Karpas-422 (cell line): ENCODE results near the gene PARP3. TPM values are rescaled to one million over a fixed set of nuclear protein-coding genes. Genes with fewer than 3 reads are reported as not detected.
A peak's percentile ranks its signal among the peaks of the same experiment; 100 is the strongest.

Source experiments
- DNase-seq: peaks from one replicate; pipeline ENCODE4 v3.0.0-alpha.2; 2015
- H2AFZ ChIP-seq: fragments of 200-600 bp; sonication (generic); 2 replicates; pipeline ENCODE4 v1.6.1; 2014; ENCODE audit warnings: antibody characterized with exemption, low read length, mixed read lengths
- H3K27ac ChIP-seq: fragments of 200-600 bp; sonication (generic); 2 replicates; pipeline ENCODE4 v1.5.1; 2014; ENCODE audit warnings: mild to moderate bottlenecking, low read length, moderate library complexity
- H3K27me3 ChIP-seq: fragments of 200-600 bp; sonication (generic); 2 replicates; pipeline ENCODE4 v1.6.1; 2014; ENCODE audit warnings: low read length, mixed read lengths
- H3K36me3 ChIP-seq: fragments of 200-600 bp; sonication (generic); 2 replicates; pipeline ENCODE4 v1.6.1; 2014; ENCODE audit warnings: low read length, mixed read lengths; ENCODE audit not compliant: insufficient read depth
- H3K4me1 ChIP-seq: fragments of 200-600 bp; sonication (generic); 2 replicates; pipeline ENCODE4 v1.6.1; 2014; ENCODE audit warnings: mild to moderate bottlenecking, low read length, mixed read lengths
- H3K4me2 ChIP-seq: fragments of 200-600 bp; sonication (generic); 2 replicates; pipeline ENCODE4 v1.6.1; 2014; ENCODE audit warnings: low read length, low read depth, mild to moderate bottlenecking; ENCODE audit not compliant: poor library complexity, severe bottlenecking
- H3K4me3 ChIP-seq: fragments of 200-600 bp; sonication (generic); 2 replicates; pipeline ENCODE4 v1.5.1; 2014; ENCODE audit warnings: mild to moderate bottlenecking, antibody characterized with exemption, low read length, mixed read lengths
- H3K79me2 ChIP-seq: fragments of 200-600 bp; sonication (generic); 2 replicates; pipeline ENCODE4 v1.6.1; 2014; ENCODE audit warnings: mild to moderate bottlenecking, low read length, mixed read lengths
- H3K9ac ChIP-seq: fragments of 200-600 bp; sonication (generic); 2 replicates; pipeline ENCODE4 v1.6.0; 2014; ENCODE audit warnings: low read length
- H3K9me2 ChIP-seq: fragments of 200-600 bp; sonication (generic), shearing (Covaris generic); replicated peaks from 2 replicates; pipeline ENCODE4 v1.6.0; 2014; ENCODE audit warnings: mild to moderate bottlenecking, low read length, moderate library complexity; ENCODE audit not compliant: insufficient read depth
- H3K9me3 ChIP-seq: fragments of 300-700, 200-600 bp; sonication (generic); 2 replicates; pipeline ENCODE4 v1.6.1; 2014; ENCODE audit warnings: low read length, mixed read lengths
- H4K20me1 ChIP-seq: fragments of 200-600 bp; sonication (generic); 2 replicates; pipeline ENCODE4 v1.6.1; 2014; ENCODE audit warnings: mild to moderate bottlenecking, antibody characterized with exemption, low read length, low read depth; ENCODE audit not compliant: insufficient read depth
- total RNA-seq: library from RNA; depleted of rRNA; stranded (reverse); fragments of >200 nt; shearing (Covaris generic); gene quantifications from 2 replicates; pipeline ENCODE4 v1.2.3, GENCODE V29; 2014; ENCODE audit warnings: low replicate concordance

The PARP3 gene
- total RNA-seq, 1 experiment from 2014 or later: 29.1 TPM

DNA sequence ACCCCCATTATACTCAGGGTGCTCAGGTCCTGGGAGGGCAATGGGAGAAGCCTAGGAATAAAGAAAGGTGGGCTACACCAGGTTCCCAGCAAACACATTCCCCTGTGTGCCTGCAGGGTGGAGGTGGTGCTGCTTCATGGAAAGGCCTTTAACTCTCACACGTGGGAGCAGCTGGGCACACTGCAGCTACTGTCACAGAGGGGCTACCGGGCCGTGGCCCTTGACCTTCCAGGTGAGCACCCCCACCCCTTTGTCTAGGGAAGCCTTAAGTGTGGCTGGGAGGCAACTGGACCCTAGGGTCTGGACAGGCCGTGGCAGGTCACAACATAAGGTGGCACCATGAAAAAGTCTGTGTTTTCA is 36.0 kb downstream of the PARP3 start:
- Histone ChIP-seq H4K20me1 (no peaks in the 10 kb centered on the region), H3K4me1 (peaks cover 37% of the 10 kb centered on the region), H3K9ac (no peak overlapping the region)

DNA sequence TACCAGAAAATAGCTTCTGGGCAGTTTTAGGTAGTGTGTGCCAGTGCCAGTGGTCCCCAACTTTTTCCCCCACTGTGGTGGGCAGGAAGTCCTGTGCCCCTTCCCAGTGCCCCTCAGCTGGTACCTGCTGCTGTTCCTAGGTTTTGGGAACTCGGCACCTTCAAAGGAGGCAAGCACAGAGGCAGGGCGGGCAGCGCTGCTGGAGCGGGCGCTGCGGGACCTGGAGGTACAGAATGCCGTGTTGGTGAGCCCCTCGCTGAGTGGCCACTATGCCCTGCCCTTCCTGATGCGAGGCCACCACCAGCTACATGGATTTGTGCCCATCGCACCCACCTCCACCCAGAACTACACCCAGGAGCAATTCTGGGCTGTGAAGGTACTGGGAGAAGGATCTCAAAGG is 38.1 kb downstream of the PARP3 start:
- no peak for DNase-seq
- Histone ChIP-seq H3K9me3 (no peaks in the 10 kb centered on the region), H3K27me3 (no peaks in the 10 kb centered on the region), H2AFZ (no peak overlapping the region), H3K9me2 (no peaks in the 10 kb centered on the region), H3K36me3 (no peaks in the 10 kb centered on the region), H3K79me2 (peaks cover 44% of the 10 kb centered on the region), H3K27ac (no peak overlapping the region), H3K4me3 (no peak overlapping the region), H4K20me1 (no peaks in the 10 kb centered on the region), H3K9ac (no peak overlapping the region), H3K4me1 (peaks cover 47% of the 10 kb centered on the region), H3K4me2 (no peak overlapping the region)

More for the DNA sequence above, 36.0 kb downstream of the PARP3 start:
- H3K27me3 ChIP-seq: no peaks in the 10 kb centered on the region
- peaks cover 50% of the 10 kb centered on the region for H3K79me2 ChIP-seq
- no peak overlapping the region for H3K4me2 ChIP-seq
- no peaks in the 10 kb centered on the region for H3K9me3 ChIP-seq
- H2AFZ ChIP-seq: no peak overlapping the region
- no peak for DNase-seq
- H3K4me3 ChIP-seq: no peak overlapping the region
- no peaks in the 10 kb centered on the region for H3K36me3 ChIP-seq
- no peaks in the 10 kb centered on the region for H3K9me2 ChIP-seq
- H3K27ac ChIP-seq: no peak overlapping the region

DNA sequence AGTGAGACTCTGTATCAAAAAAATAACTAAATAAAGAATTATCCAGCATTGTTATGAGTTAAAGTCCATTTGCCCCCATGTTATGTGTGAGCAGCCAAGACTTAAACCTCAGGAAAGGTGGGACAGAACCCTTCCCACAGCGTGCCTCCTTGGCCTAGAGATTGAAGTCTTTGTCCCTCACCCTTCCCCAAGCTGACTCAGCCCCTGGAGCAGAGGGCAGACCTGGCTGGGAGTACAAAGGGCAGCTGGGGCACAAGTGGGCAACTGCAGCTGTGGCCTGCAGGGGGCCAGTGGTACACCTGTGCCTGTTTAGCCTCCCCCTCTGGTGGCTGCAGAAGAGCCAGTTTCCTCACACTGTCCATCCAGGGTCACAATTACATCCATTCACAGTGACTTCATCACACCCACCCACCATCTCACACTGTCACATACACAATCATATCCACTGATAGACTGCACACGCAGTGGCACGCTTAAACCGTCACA is 40.2 kb downstream of the PARP3 start:
- Histone ChIP-seq H3K79me2 (peaks cover 35% of the 10 kb centered on the region), H4K20me1 (no peaks in the 10 kb centered on the region), H3K27me3 (no peaks in the 10 kb centered on the region), H3K9ac (peak overlapping the region; percentile 82), H3K36me3 (no peaks in the 10 kb centered on the region), H3K4me1 (peaks cover 35% of the 10 kb centered on the region), H2AFZ (peak overlapping the region; percentile 1; the same call in 1 of the 2 replicates), H3K4me2 (peak overlapping the region; percentile 92), H3K9me3 (no peaks in the 10 kb centered on the region), H3K9me2 (no peaks in the 10 kb centered on the region), H3K4me3 (peak overlapping the region; percentile 83), H3K27ac (peak overlapping the region; percentile 85)
- DNase-seq: peak; percentile 79

GRCh38 chr3:51982838-51983577 is 40.8 kb downstream of the PARP3 start, which contains the start of gene ACY1:
Gene ACY1, plus strand, starts transcription at chr3:51983535. Its CDS starts 530 bp downstream, at chr3:51984065.
- Histone ChIP-seq H3K79me2 (peaks cover 30% of the 10 kb centered on the region), H3K9me2 (no peaks in the 10 kb centered on the region), H3K4me2 (peak within 1 kb of the TSS; percentile 92), H4K20me1 (no peaks in the 10 kb centered on the region), H3K4me1 (peaks cover 35% of the 10 kb centered on the region), H3K9ac (peak within 1 kb of the TSS; percentile 82), H3K27ac (peak within 1 kb of the TSS; percentile 85), H3K9me3 (no peaks in the 10 kb centered on the region), H3K36me3 (no peaks in the 10 kb centered on the region), H3K4me3 (peak within 1 kb of the TSS; percentile 83), H2AFZ (peak within 1 kb of the TSS; percentile 63; the same call in 1 of the 2 replicates), H3K27me3 (no peaks in the 10 kb centered on the region)
- DNase-seq: peak; percentile 93

DNA sequence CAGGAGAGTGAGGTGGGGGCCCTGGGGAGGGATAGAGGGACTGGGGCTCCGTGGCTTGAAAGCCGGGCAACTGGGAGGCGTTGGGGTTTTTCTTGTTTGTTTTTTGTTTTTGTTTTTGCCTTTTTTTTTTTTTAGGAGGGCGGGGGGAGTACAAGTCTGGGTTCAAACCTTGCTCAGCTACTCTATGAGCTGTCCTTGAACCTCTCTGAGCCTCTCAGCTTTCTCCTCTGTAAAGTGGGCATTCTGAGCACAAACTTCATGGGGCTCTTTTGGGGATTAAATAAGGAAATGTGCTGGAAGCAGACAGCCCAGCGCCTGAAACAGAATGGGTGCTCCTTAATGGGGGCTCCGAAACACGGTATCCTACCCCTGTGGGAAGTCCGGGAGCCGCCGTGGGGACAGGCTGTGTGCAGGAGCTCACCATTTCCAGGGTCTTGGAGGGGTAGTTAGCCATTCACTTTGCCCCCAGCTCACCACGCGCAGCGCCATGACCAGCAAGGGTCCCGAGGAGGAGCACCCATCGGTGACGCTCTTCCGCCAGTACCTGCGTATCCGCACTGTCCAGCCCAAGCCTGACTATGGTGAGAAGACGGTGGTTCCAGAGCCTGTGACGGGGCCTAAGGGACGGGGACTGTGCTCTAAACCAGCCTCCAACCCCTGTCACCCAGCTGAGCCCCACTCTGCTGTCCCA is 41.6 kb downstream of the PARP3 start:
- no peak for DNase-seq
- Histone ChIP-seq H2AFZ (peak overlapping the region; percentile 63; the same call in 1 of the 2 replicates), H3K4me2 (peak overlapping the region; percentile 92), H3K27ac (peak overlapping the region; percentile 85), H3K4me3 (peak overlapping the region; percentile 83), H3K9ac (peak overlapping the region; percentile 82), H3K9me2 (no peaks in the 10 kb centered on the region), H3K36me3 (no peaks in the 10 kb centered on the region), H3K4me1 (peaks cover 35% of the 10 kb centered on the region), H4K20me1 (no peaks in the 10 kb centered on the region), H3K9me3 (no peaks in the 10 kb centered on the region), H3K79me2 (peaks cover 30% of the 10 kb centered on the region), H3K27me3 (no peaks in the 10 kb centered on the region)

DNA sequence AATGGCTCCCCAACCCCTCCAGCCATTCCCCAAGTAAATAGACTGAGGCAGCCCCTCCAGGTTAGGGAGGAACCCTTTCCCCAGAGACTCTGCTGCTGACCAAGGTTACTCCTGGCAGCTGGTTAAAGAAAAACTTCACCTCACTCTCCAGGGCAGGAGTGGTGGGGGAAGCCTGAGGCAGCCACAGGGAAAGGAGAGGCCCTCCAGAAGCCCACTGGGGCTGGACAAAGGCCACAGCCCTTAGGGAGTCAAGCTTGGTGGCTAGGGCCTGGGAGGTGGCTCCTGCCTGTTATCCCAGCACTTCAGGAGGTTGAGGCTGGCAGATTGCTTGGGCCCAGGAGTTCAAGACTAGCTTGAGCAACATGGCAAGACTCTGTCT is 42.1 kb downstream of the PARP3 start:
- Histone ChIP-seq H4K20me1 (no peaks in the 10 kb centered on the region), H3K27me3 (no peaks in the 10 kb centered on the region), H3K9me2 (no peaks in the 10 kb centered on the region), H3K4me2 (peak overlapping the region; percentile 92), H3K4me1 (peaks cover 35% of the 10 kb centered on the region), H3K9me3 (no peaks in the 10 kb centered on the region), H2AFZ (no peak overlapping the region), H3K79me2 (peaks cover 30% of the 10 kb centered on the region), H3K9ac (peak overlapping the region; percentile 82), H3K36me3 (no peaks in the 10 kb centered on the region), H3K27ac (peak overlapping the region; percentile 85), H3K4me3 (peak overlapping the region; percentile 83)
- no peak for DNase-seq

DNA sequence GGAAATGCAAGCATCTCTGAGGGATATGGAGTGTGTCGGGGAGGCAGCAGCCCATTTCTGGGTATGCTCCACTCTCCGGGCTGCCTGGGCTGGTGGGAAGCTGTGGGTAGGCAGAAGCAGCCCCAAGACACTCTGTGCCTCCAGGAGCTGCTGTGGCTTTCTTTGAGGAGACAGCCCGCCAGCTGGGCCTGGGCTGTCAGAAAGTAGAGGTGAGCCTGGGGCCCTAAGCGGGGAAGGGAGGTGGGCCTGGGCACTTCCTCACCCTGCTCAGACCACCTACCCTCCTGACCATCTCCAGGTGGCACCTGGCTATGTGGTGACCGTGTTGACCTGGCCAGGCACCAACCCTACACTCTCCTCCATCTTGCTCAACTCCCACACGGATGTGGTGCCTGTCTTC is 42.9 kb downstream of the PARP3 start:
- H3K9me2 ChIP-seq: no peaks in the 10 kb centered on the region
- no peaks in the 10 kb centered on the region for H3K36me3 ChIP-seq
- H2AFZ ChIP-seq: no peak overlapping the region
- peak overlapping the region; percentile 37 for H3K9ac ChIP-seq
- H3K4me2 ChIP-seq: peak overlapping the region; percentile 22
- peaks cover 35% of the 10 kb centered on the region for H3K4me1 ChIP-seq
- H4K20me1 ChIP-seq: no peaks in the 10 kb centered on the region
- H3K4me3 ChIP-seq: no peak overlapping the region
- no peaks in the 10 kb centered on the region for H3K9me3 ChIP-seq
- peaks cover 30% of the 10 kb centered on the region for H3K79me2 ChIP-seq
- no peak for DNase-seq
- no peak overlapping the region for H3K27ac ChIP-seq
- H3K27me3 ChIP-seq: no peaks in the 10 kb centered on the region
